Activated naive CD4-positive, alpha-beta T cell treated with anti-CD3 and anti-CD28 coated beads for 36 hours (primary cell): ENCODE results near the gene OPRL1. TPM values are rescaled to one million over a fixed set of nuclear protein-coding genes. Genes with fewer than 3 reads are reported as not detected.

ENCODE experiments used
- CTCF ChIA-PET: fragments of 350-600 bp; sonication (Branson Sonifier 250); formaldehyde crosslinking; loops from one replicate; lab custom pipeline; 2021; ENCODE audit warnings: antibody characterized with exemption; lab: Charles Lee
- DNase-seq: peaks from one replicate; pipeline ENCODE4 v3.0.0-alpha.2; 2020
- H3K27ac Mint-ChIP-seq: one replicate; pipeline ENCODE4 v1.8.0; 2021; ENCODE audit warnings: mild to moderate bottlenecking, mixed read lengths
- H3K27me3 Mint-ChIP-seq: one replicate; pipeline ENCODE4 v1.8.0; 2021; ENCODE audit warnings: low read depth, mixed read lengths
- H3K36me3 Mint-ChIP-seq: one replicate; pipeline ENCODE4 v1.8.0; 2021; ENCODE audit warnings: low read depth, mixed read lengths
- H3K4me1 Mint-ChIP-seq: one replicate; pipeline ENCODE4 v1.8.0; 2021; ENCODE audit warnings: low read depth, mixed read lengths
- H3K4me3 Mint-ChIP-seq: one replicate; pipeline ENCODE4 v1.8.0; 2021; ENCODE audit warnings: mild to moderate bottlenecking, moderate library complexity, mixed read lengths
- H3K9me3 Mint-ChIP-seq: one replicate; pipeline ENCODE4 v1.8.0; 2021; ENCODE audit warnings: mixed read lengths
- intact Hi-C: fragments of 100-400 bp; cut with micrococcal nuclease; formaldehyde crosslinking; loops from one replicate; pipeline ENCODE4 v1.15.1; 2023
- total RNA-seq, 2 experiments: library from RNA; stranded (reverse); gene quantifications; one replicate each; pipeline ENCODE4 v1.2.3, GENCODE V29; 2021

The OPRL1 gene
- total RNA-seq, 2 experiments from 2014 or later, result 0.45 to 0.47 TPM

GRCh38 chr20:64095927-64096326 lies 16.0 kb downstream of the OPRL1 start:
- peaks cover under 1% of the 10 kb centered on the region for H3K4me1 Mint-ChIP-seq
- H3K36me3 Mint-ChIP-seq, result peaks cover 2% of the 10 kb centered on the region
- intact Hi-C loops, result no loop called here
- H3K4me3 Mint-ChIP-seq, result no peak overlapping the region
- no peak overlapping the region for H3K27ac Mint-ChIP-seq
- CTCF ChIA-PET, result interaction anchor here (1.2 kb wide), 1 partner anchor 17 kb away, joined by 3 read pairs; the partner anchor contains the start of gene RGS19
- peaks cover 2% of the 10 kb centered on the region for H3K9me3 Mint-ChIP-seq
- H3K27me3 Mint-ChIP-seq, result peaks cover under 1% of the 10 kb centered on the region
- no peak for DNase-seq

GRCh38 chr20:64096535-64096934 lies 16.7 kb downstream of the OPRL1 start:
- H3K27ac Mint-ChIP-seq, result no peak overlapping the region
- DNase-seq, result no peak
- CTCF ChIA-PET, result interaction anchor here (1.2 kb wide), 1 partner anchor 17 kb away, joined by 3 read pairs; the partner anchor contains the start of gene RGS19
- no peak overlapping the region for H3K4me3 Mint-ChIP-seq
- H3K4me1 Mint-ChIP-seq, result peaks cover 7% of the 10 kb centered on the region
- H3K27me3 Mint-ChIP-seq, result peaks cover 6% of the 10 kb centered on the region
- peaks cover 2% of the 10 kb centered on the region for H3K36me3 Mint-ChIP-seq
- intact Hi-C loops, result no loop called here
- peaks cover 2% of the 10 kb centered on the region for H3K9me3 Mint-ChIP-seq

GRCh38 chr20:64098471-64099013 lies 18.7 kb downstream of the OPRL1 start:
- Mint-ChIP-seq H3K27me3 (peaks cover 15% of the 10 kb centered on the region), H3K4me1 (peaks cover 12% of the 10 kb centered on the region), H3K36me3 (peaks cover 2% of the 10 kb centered on the region), H3K9me3 (peaks cover 2% of the 10 kb centered on the region), H3K27ac (no peak overlapping the region), H3K4me3 (no peak overlapping the region)
- DNase-seq, result no peak
- intact Hi-C loops, result no loop called here
- CTCF ChIA-PET, result interaction anchor here (1.3 kb wide), 1 partner anchor 15 kb away, joined by 4 read pairs; the partner anchor contains the start of gene LKAAEAR1

- Mint-ChIP-seq H3K4me3 (no peak overlapping the region), H3K27me3 (peaks cover 16% of the 10 kb centered on the region), H3K4me1 (peaks cover 12% of the 10 kb centered on the region), H3K36me3 (peaks cover 2% of the 10 kb centered on the region), H3K27ac (no peak overlapping the region), H3K9me3 (peaks cover 2% of the 10 kb centered on the region)
- CTCF ChIA-PET, result interaction anchor here (0.7 to 1.3 kb wide), 2 partner anchors 15 to 21 kb away, joined by 4 to 6 read pairs; partner anchors contain the start of gene LKAAEAR1
- no peak for DNase-seq
- intact Hi-C loops, result no loop called here
These were observed 19.4 kb downstream of the OPRL1 start for GRCh38 chr20:64099086-64099786.

- DNase-seq, result no peak
- intact Hi-C loops, result no loop called here
- no peak overlapping the region for H3K4me3 Mint-ChIP-seq
- H3K27ac Mint-ChIP-seq, result no peak overlapping the region
- H3K36me3 Mint-ChIP-seq, result peaks cover 2% of the 10 kb centered on the region
- H3K9me3 Mint-ChIP-seq, result peaks cover 2% of the 10 kb centered on the region
- H3K4me1 Mint-ChIP-seq, result peaks cover 12% of the 10 kb centered on the region
- CTCF ChIA-PET, result interaction anchor here (1.3 kb wide), 1 partner anchor 16 kb away, joined by 4 read pairs; the partner anchor contains the start of gene LKAAEAR1
- peaks cover 16% of the 10 kb centered on the region for H3K27me3 Mint-ChIP-seq
These were observed 20.1 kb downstream of the OPRL1 start for GRCh38 chr20:64099880-64100565.

- Mint-ChIP-seq H3K9me3 (peaks cover 2% of the 10 kb centered on the region), H3K4me3 (no peak overlapping the region), H3K27ac (no peak overlapping the region), H3K36me3 (peaks cover 2% of the 10 kb centered on the region), H3K4me1 (peaks cover 12% of the 10 kb centered on the region), H3K27me3 (peaks cover 16% of the 10 kb centered on the region)
- CTCF ChIA-PET, result no interaction called here
- intact Hi-C loops, result no loop called here
- DNase-seq, result peak; percentile 3
These were observed 20.6 kb downstream of the OPRL1 start for GRCh38 chr20:64100566-64100888.

- Mint-ChIP-seq H3K27ac (no peak overlapping the region), H3K27me3 (peaks cover 16% of the 10 kb centered on the region), H3K4me3 (no peak overlapping the region), H3K9me3 (peaks cover 2% of the 10 kb centered on the region), H3K36me3 (peaks cover 2% of the 10 kb centered on the region), H3K4me1 (peaks cover 12% of the 10 kb centered on the region)
- peak; percentile 1 for DNase-seq
- CTCF ChIA-PET, result interaction anchor here (0.7 to 2.0 kb wide), 5 partner anchors 15 to 228 kb away, joined by 3 to 7 read pairs (median 3); partner anchors contain the start of gene LKAAEAR1
- intact Hi-C loops, result no loop called here
These were observed 21.2 kb downstream of the OPRL1 start for GRCh38 chr20:64100946-64101688.

- DNase-seq, result peak; percentile 70
- Mint-ChIP-seq H3K27me3 (peaks cover 16% of the 10 kb centered on the region), H3K4me1 (peaks cover 12% of the 10 kb centered on the region), H3K36me3 (no peaks in the 10 kb centered on the region), H3K4me3 (no peak overlapping the region), H3K9me3 (no peaks in the 10 kb centered on the region), H3K27ac (no peak overlapping the region)
- CTCF ChIA-PET, result interaction anchor here (0.8 to 2.0 kb wide), 6 partner anchors 16 to 229 kb away, joined by 3 to 7 read pairs (median 4); partner anchors contain the start of gene LKAAEAR1
- intact Hi-C loops, result loop anchor here (2.0 kb wide), 1 partner anchor 19 kb away; no protein-coding TSS in a partner anchor
These were observed 22.1 kb downstream of the OPRL1 start for GRCh38 chr20:64101731-64102621.

GRCh38 chr20:64102647-64103354 lies 22.9 kb downstream of the OPRL1 start:
- peak overlapping the region; percentile 38 for H3K4me3 Mint-ChIP-seq
- intact Hi-C loops, result loop anchor here (2.0 kb wide), 1 partner anchor 20 kb away; no protein-coding TSS in a partner anchor
- peaks cover 16% of the 10 kb centered on the region for H3K27me3 Mint-ChIP-seq
- H3K36me3 Mint-ChIP-seq, result no peaks in the 10 kb centered on the region
- H3K4me1 Mint-ChIP-seq, result peaks cover 12% of the 10 kb centered on the region
- CTCF ChIA-PET, result interaction anchor here (0.8 to 2.0 kb wide), 4 partner anchors 17 to 123 kb away, joined by 3 to 5 read pairs (median 4); partner anchors contain the start of gene LKAAEAR1
- H3K27ac Mint-ChIP-seq, result no peak overlapping the region
- DNase-seq, result peak; percentile 14
- no peaks in the 10 kb centered on the region for H3K9me3 Mint-ChIP-seq

- Mint-ChIP-seq H3K4me1 (peaks cover 12% of the 10 kb centered on the region), H3K4me3 (no peak overlapping the region), H3K36me3 (no peaks in the 10 kb centered on the region), H3K27me3 (peaks cover 16% of the 10 kb centered on the region), H3K27ac (no peak overlapping the region), H3K9me3 (no peaks in the 10 kb centered on the region)
- DNase-seq, result peak; percentile 6
- intact Hi-C loops, result loop anchor here (2.0 kb wide), 1 partner anchor 21 kb away; no protein-coding TSS in a partner anchor
- CTCF ChIA-PET, result no interaction called here
These were observed 24.2 kb downstream of the OPRL1 start for GRCh38 chr20:64103871-64104666.
